HG03103 (cell line): ENCODE measurements around the gene BCS1L.

Experiments used
- ATAC-seq: cut with Tn5 transposase; IDR thresholded peaks from one replicate; pipeline ENCODE4 v1.9.1; 2021; ENCODE audit warnings: low read depth; ENCODE audit not compliant: unreplicated experiment

The BCS1L gene

GRCh38 chr2:218659258-218659987, at the start of gene BCS1L, which contains the start of gene ZNF142:
BCS1L (plus strand) TSS chr2:218659683; CDS start chr2:218660988, 1,305 bp downstream.
ZNF142 (minus strand) TSS chr2:218659623; CDS start chr2:218656429, 3,194 bp downstream.
- peak; percentile 93 for ATAC-seq

GRCh38 chr2:218615868-218616315, 43.6 kb upstream of the BCS1L start:
- ATAC-seq, result no peak

- no peak for ATAC-seq
These were observed 41.2 kb upstream of the BCS1L start for GRCh38 chr2:218618102-218618860.

- no peak for ATAC-seq
These were observed 38.5 kb upstream of the BCS1L start for GRCh38 chr2:218621007-218621406.

- no peak for ATAC-seq
These were observed 36.7 kb upstream of the BCS1L start for GRCh38 chr2:218622606-218623365.

GRCh38 chr2:218623366-218623705, 36.1 kb upstream of the BCS1L start:
- ATAC-seq, result no peak

GRCh38 chr2:218626369-218626768, 33.1 kb upstream of the BCS1L start:
- no peak for ATAC-seq

- no peak for ATAC-seq
These were observed 31.5 kb upstream of the BCS1L start for GRCh38 chr2:218627939-218628338.

GRCh38 chr2:218631837-218632236, 27.6 kb upstream of the BCS1L start:
- ATAC-seq, result no peak

- ATAC-seq, result no peak
These were observed 23.8 kb upstream of the BCS1L start for GRCh38 chr2:218635719-218636118.

GRCh38 chr2:218638372-218638771, 21.1 kb upstream of the BCS1L start:
- ATAC-seq, result no peak

GRCh38 chr2:218642121-218642656, 17.3 kb upstream of the BCS1L start:
- ATAC-seq, result no peak

GRCh38 chr2:218642786-218643185, 16.7 kb upstream of the BCS1L start:
- no peak for ATAC-seq

- ATAC-seq, result no peak
These were observed 15.7 kb upstream of the BCS1L start for GRCh38 chr2:218643751-218644310.

- ATAC-seq, result no peak
These were observed 14.8 kb upstream of the BCS1L start for GRCh38 chr2:218644721-218645120.

- no peak for ATAC-seq
These were observed 14.4 kb upstream of the BCS1L start for GRCh38 chr2:218645126-218645525.

- no peak for ATAC-seq
These were observed 11.2 kb upstream of the BCS1L start for GRCh38 chr2:218648088-218648786.

- no peak for ATAC-seq
These were observed 10.7 kb upstream of the BCS1L start for GRCh38 chr2:218648787-218649100.

- no peak for ATAC-seq
These were observed 3.7 kb upstream of the BCS1L start for GRCh38 chr2:218655751-218656150.

GRCh38 chr2:218658671-218659257, 719 bp upstream of the BCS1L start:
- peak; percentile 41 for ATAC-seq
